OCI-LY3 (cell line): ENCODE measurements around the gene NKIRAS2.
A peak's percentile ranks its signal among the peaks of the same experiment; 100 is the strongest.
"Not testable (repeated sequence)": the region's sequence is repeated elsewhere in the genome, so short reads cannot be mapped to it uniquely, and the experiment has no call there.

Experiments used
- H2AFZ ChIP-seq: fragments of 200-600, 300-600 bp; shearing (Covaris generic); 2 replicates; pipeline ENCODE4 v1.6.0; 2014; ENCODE audit warnings: antibody characterized with exemption, low read depth, low read length
- H3K27ac ChIP-seq: fragments of 200-600, 300-600 bp; sonication (generic); 2 replicates; pipeline ENCODE4 v1.5.1; 2014; ENCODE audit warnings: mild to moderate bottlenecking, low read length, moderate library complexity, mixed read lengths
- H3K27me3 ChIP-seq: fragments of 200-600, 300-600 bp; sonication (generic); 2 replicates; pipeline ENCODE4 v1.6.1; 2014; ENCODE audit warnings: low read depth, low read length, mixed read lengths
- H3K36me3 ChIP-seq: fragments of 200-600, 300-600 bp; sonication (generic); replicated peaks from 2 replicates; pipeline ENCODE3; 2014; ENCODE audit warnings: low read depth, low read length, mixed read lengths
- H3K4me1 ChIP-seq: fragments of 300-600, 200-600 bp; sonication (generic); 2 replicates; pipeline ENCODE4 v1.6.1; 2014; ENCODE audit warnings: low read length, mixed read lengths
- H3K4me2 ChIP-seq: fragments of 200-600, 300-600 bp; sonication (generic); 2 replicates; pipeline ENCODE4 v1.6.1; 2014; ENCODE audit warnings: low read length, mixed read lengths
- H3K4me3 ChIP-seq: fragments of 300-600, 200-600 bp; sonication (generic); 2 replicates; pipeline ENCODE4 v1.5.1; 2014; ENCODE audit warnings: antibody characterized with exemption, mild to moderate bottlenecking, low read length, moderate library complexity
- H3K79me2 ChIP-seq: fragments of 300-600, 200-600 bp; shearing (Covaris generic); 2 replicates; pipeline ENCODE4 v1.6.1; 2014; ENCODE audit warnings: mild to moderate bottlenecking, low read length, mixed read lengths
- H3K9ac ChIP-seq: fragments of 300-600, 200-600 bp; shearing (Covaris generic); 2 replicates; pipeline ENCODE4 v1.6.0; 2014; ENCODE audit warnings: mild to moderate bottlenecking, low read length, moderate library complexity
- H3K9me3 ChIP-seq: fragments of 200-600, 300-600 bp; shearing (Covaris generic); 2 replicates; pipeline ENCODE4 v1.6.1; 2014; ENCODE audit warnings: low read length, mixed read lengths; ENCODE audit not compliant: insufficient read depth
- H4K20me1 ChIP-seq: fragments of 200-600, 300-600 bp; sonication (generic); 2 replicates; pipeline ENCODE4 v1.6.1; 2016; ENCODE audit warnings: low read length, mixed read lengths; ENCODE audit not compliant: insufficient read depth
- EZH2phosphoT487 ChIP-seq: fragments of 200-600 bp; shearing (Covaris generic); IDR thresholded peaks from 2 replicates; pipeline ENCODE4 v1.6.1; 2018; ENCODE audit warnings: antibody characterized with exemption, mixed run types, low read depth
- TF ChIP-seq, protein P1 (sequence below): fragments of 200-600, 300-600 bp; sonication (generic); IDR thresholded peaks from 2 replicates; pipeline ENCODE4 v1.5.1; 2014; ENCODE audit warnings: antibody characterized with exemption, low read length, low read depth

The NKIRAS2 gene

DNA sequence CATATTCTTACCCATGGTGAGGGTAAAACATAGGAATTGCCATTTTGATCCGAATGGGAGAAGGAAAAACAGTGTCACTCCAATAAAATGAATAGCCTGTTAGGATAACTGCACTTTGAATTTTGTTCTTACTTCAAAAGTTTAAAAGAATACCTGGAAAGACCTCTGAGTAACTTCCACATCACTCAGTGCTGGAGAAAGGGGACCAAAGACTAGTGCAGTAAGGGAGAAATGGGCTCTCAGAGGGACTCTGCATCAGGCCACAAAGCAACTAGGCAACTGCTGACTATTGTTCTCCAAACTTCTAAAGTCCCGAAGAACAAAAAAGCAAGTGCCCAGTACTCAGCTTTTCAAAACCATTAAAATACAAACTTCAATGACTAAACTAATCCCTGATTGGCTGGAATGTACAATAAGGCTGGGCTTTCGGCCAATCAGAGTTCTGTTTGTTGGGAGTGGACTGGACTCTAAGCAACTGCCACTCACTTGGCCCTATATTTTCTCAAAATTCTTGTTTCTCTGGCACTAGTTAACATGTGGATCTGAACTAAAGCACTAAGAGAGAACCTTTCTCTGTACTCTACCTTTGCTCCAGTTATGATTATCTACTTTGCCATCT is 8.9 kb upstream of the NKIRAS2 start:
- H2AFZ ChIP-seq, result no peak overlapping the region
- TF ChIP-seq EZH2phosphoT487, result no peak
- TF ChIP-seq, protein P1, sequence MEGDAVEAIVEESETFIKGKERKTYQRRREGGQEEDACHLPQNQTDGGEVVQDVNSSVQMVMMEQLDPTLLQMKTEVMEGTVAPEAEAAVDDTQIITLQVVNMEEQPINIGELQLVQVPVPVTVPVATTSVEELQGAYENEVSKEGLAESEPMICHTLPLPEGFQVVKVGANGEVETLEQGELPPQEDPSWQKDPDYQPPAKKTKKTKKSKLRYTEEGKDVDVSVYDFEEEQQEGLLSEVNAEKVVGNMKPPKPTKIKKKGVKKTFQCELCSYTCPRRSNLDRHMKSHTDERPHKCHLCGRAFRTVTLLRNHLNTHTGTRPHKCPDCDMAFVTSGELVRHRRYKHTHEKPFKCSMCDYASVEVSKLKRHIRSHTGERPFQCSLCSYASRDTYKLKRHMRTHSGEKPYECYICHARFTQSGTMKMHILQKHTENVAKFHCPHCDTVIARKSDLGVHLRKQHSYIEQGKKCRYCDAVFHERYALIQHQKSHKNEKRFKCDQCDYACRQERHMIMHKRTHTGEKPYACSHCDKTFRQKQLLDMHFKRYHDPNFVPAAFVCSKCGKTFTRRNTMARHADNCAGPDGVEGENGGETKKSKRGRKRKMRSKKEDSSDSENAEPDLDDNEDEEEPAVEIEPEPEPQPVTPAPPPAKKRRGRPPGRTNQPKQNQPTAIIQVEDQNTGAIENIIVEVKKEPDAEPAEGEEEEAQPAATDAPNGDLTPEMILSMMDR, result no peak
- no peak overlapping the region for H3K27ac ChIP-seq
- H3K4me3 ChIP-seq, result no peak overlapping the region
- H4K20me1 ChIP-seq, result peaks cover 52% of the 10 kb centered on the region
- peaks cover 17% of the 10 kb centered on the region for H3K4me1 ChIP-seq
- no peak overlapping the region for H3K4me2 ChIP-seq
- no peak overlapping the region for H3K9ac ChIP-seq
- peaks cover 98% of the 10 kb centered on the region for H3K79me2 ChIP-seq
- no peaks in the 10 kb centered on the region for H3K27me3 ChIP-seq
- no peaks in the 10 kb centered on the region for H3K9me3 ChIP-seq
- H3K36me3 ChIP-seq, result peaks cover 12% of the 10 kb centered on the region

DNA sequence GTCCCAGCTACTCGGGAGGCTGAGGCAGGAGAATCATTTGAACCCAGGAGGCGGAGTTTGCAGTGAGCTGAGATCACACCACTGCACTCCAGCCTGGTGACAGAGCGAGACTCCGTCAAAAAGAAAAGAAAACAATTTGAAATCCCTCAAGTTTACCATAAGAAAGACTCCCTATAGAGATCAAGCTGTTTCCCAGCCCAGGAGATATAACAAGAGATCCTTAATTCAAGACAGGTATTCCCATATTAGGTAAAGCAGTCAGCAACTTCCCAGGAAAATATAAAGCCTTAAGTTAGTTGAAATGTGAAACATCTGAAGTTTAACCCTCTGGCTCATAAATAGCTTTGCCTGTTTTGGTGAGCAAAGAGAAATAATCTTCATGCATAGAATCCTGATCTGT is 7.5 kb upstream of the NKIRAS2 start:
- H3K4me3 ChIP-seq, H2AFZ ChIP-seq, H3K4me2 ChIP-seq, H3K27me3 ChIP-seq, H3K9ac ChIP-seq, H3K9me3 ChIP-seq, H3K27ac ChIP-seq, H3K36me3 ChIP-seq: not testable (repeated sequence)
- H3K4me1 ChIP-seq, result peaks cover 19% of the 10 kb centered on the region
- peaks cover 96% of the 10 kb centered on the region for H3K79me2 ChIP-seq
- H4K20me1 ChIP-seq, result peaks cover 48% of the 10 kb centered on the region

DNA sequence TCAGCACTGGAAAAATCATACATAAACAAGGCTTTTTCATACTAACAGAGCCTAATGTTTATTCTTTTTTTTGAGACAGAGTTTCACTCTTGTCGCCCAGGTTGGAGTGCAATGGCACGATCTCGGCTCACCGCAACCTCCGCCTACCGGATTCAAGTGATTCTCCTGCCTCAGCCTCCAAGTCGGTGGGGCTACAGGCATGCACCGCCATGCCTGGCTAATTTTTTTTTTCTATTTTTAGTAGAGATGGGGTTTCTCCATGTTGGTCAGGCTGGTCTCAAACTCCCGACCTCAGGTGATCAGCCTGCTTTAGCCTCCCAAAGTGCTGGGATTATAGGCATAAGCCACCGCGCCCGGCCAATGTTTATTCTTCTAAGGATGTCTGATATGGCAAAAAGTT is 6.2 kb upstream of the NKIRAS2 start:
- Histone ChIP-seq H3K4me1 (peaks cover 25% of the 10 kb centered on the region), H4K20me1 (peaks cover 44% of the 10 kb centered on the region), H3K79me2 (peaks cover 95% of the 10 kb centered on the region)
- not testable (repeated sequence) for H3K4me3 ChIP-seq, H2AFZ ChIP-seq, H3K4me2 ChIP-seq, H3K9me3 ChIP-seq, H3K27ac ChIP-seq, H3K27me3 ChIP-seq, H3K9ac ChIP-seq, H3K36me3 ChIP-seq

DNA sequence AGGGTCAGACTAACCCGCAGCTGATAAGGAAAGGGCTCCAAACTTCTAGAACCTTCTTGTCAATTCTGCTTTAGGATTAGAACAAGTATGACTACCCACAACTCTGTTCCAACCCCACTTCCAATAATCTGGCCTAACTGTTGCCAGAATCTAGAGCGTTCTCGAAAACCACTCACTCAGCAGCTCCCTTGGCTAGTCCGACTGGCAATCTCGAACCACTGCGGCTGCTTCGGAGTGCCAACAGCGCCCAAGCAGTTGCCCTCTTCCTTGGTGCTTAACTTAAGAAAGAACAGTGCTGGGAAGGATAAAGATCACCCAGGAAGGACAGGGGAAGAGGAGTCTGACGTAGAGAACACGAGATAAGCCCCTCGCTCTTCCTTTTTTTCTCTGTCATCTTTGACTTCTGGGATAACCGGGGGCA is 3.5 kb upstream of the NKIRAS2 start:
- Histone ChIP-seq H4K20me1 (peaks cover 23% of the 10 kb centered on the region), H3K36me3 (peaks cover 12% of the 10 kb centered on the region), H3K4me3 (peak overlapping the region; percentile 80), H3K27me3 (no peaks in the 10 kb centered on the region), H3K9ac (peak overlapping the region; percentile 95), H2AFZ (no peak overlapping the region), H3K27ac (peak overlapping the region; percentile 77), H3K4me1 (peaks cover 38% of the 10 kb centered on the region), H3K4me2 (peak overlapping the region; percentile 91), H3K9me3 (no peaks in the 10 kb centered on the region), H3K79me2 (peaks cover 84% of the 10 kb centered on the region)
- TF ChIP-seq EZH2phosphoT487, result no peak
- TF ChIP-seq, protein P1, result no peak

DNA sequence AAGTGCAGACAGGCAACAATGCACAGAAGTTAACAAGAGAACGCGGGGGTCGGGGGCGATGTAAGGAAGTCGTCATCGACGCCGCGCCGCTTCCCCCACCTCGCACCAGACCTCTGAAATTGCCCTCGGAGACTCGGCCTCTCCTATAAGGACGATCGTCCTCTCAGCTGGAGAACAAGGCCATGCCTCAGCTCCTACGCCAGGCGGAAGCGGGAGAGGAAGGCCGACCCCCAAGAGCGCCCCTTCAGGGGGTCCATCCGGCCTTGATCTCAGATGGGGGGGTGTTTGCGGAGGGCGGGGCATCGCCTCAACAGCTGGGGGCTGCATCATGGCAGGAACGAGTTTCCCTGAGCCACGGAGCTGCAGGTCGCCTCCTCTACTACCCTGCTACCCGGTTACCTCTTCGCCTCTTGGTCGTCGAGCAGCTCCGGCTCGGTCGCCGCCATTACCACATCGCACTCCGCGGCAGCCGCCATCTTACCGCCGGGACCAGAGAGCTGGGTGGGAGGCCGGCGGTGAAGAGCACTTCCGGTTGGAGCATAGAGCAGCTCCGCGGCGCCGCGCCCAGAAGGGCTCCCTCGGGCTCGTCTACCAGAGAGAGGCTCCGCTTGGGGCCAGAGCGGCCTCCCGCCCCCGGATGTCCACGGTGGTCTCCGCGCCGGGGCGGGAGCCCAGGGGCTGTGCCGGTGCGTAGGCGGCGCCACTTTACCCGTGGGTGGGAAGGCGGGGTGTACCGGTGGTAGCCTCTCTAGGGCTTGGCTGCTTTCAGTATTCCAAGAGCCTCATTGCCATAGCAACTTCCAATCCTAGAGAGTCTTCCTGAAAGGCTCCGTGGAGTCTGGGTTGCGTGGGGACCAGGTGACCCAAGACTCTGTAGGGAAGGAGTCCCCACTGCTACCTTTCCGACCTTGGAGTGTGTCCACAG is 2.7 kb upstream of the NKIRAS2 start, which contains the start of gene DNAJC7:
Gene DNAJC7, minus strand, starts transcription at position 499 of the 925 bp plus-strand sequence. Its CDS starts 23 bp downstream, at position 476.
- Histone ChIP-seq H3K4me1 (peaks cover 38% of the 10 kb centered on the region), H3K4me3 (peak within 1 kb of the TSS; percentile 80), H3K4me2 (peak within 1 kb of the TSS; percentile 97), H3K27ac (peak within 1 kb of the TSS; percentile 77), H3K27me3 (no peaks in the 10 kb centered on the region), H3K9ac (peak within 1 kb of the TSS; percentile 95), H3K9me3 (no peaks in the 10 kb centered on the region), H3K36me3 (peaks cover 12% of the 10 kb centered on the region), H4K20me1 (peaks cover 16% of the 10 kb centered on the region), H3K79me2 (peaks cover 79% of the 10 kb centered on the region), H2AFZ (peak within 1 kb of the TSS; percentile 13; the same call in 1 of the 2 replicates)
- TF ChIP-seq, protein P1, result no peak
- TF ChIP-seq EZH2phosphoT487, result no peak
